UCSD-AML1 (cell line): ENCODE data around the gene TMEM229B.

Experiments
- DNase-seq: peaks from one replicate; lab custom pipeline; 2025; ENCODE audit not compliant: unreplicated experiment; lab: John Stamatoyannopoulos, UW

TMEM229B gene

DNA sequence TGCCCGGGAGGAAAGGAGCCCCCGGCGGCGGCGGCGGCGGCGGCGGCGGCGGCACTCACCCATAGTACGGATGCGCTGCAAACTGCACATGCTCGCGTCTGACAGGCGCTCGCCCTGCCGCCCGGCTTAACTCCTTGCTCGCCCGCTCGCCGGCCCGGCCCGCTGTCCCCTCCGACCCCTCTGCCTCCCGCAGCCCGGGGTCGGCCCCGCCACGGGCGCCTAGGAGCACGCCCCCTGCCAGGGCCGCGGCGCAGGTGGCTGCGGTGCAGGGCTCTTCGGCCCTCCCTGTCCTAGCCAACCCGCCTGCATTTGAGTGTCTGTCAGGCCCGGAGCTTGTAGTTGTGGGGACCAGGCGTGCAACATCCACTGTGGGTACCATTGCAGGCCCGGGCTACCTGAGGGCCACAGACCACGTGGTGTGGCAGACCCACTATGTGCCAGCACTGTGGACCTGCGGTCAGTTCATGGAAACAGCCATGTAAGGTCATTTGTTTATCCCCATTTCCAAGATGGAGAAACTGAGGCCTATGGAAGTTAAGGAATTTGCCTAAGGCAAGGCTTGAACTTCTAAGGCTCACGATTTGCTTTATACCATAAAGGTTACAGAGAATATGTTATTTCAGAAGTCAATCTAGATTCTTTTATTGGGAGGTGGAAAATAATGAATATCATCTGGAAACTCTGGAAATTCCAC, 27.0 kb upstream of the TMEM229B start:
- DNase-seq, result no peak

DNA sequence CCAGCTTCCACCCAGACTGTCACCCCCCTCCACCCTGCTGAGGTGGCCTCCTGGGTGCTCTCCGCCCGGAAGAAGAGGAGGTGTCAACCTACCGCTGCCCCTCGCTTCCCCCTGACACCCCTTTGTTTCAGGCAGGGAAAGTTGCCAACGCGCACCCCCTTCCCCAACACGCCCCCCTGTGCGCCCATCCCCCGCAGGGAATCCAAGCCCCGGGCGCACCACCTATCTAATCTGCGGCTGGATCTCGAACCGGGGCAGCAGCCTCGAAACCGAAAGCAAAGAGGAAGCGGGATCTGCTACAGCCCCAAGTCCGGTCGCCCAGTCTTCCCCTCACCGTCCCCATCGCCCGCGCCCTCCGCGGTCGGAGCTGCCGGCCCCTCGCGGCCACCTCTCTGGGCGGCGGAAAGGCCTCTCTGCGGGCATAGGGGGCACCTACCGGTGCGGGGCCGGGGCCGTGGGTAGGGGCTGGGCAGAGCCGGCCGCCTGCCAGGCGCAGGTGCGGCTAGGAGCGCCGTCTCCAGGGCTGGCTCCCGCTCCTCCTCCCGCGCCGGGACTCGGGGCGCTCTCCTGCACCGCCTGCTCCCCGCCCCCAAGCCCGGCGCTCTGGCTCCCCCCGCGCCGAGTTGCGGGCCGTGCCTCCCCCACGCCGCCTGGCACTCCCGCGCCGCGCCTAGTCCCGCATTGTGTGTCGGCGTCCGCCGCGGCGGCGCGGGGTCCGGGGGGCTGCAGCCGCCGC, 26.3 kb upstream of the TMEM229B start:
- DNase-seq, result peak; percentile 28

DNA sequence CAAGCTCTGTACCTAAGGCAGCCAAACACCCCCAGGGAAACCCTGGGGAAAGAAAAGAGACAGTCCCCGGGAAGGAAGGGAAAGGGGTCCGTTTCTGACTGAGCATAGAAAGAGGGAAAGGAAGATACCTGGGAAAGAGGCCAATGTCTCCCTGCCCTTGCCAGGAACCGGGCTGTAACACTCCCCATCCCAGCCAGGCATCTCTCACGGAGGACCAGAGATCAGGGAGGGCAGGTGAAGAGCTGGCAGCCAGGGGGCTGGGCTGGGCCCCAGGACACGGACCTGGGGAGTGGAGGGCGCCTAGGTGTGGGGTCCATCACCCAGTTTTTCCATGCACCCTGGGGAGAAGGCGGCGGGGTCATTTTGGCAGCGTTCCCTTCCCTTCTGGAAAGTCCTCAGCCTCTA, 25.7 kb upstream of the TMEM229B start:
- no peak for DNase-seq

DNA sequence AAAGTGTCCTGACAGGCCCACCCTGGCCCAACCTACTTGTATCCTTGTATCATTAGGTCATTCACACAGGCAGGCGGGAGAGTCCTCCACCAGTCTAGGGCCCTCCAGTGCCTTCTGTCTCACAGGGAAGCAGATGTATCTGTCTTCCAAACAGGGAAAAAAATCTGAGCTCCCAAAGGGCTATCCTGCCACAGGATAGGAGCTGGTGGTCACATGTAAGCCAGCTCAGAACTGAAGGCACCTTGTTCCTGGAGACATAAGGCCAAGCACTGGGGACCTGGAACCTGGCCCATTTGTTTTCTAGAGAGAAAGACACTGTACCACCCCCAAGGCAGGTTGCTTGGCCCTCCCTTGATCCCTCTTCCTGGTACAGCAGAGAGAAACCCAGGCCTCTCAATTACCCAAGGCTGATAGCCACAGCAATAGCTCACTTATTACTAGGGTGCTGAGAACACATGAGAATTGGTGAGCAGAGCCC, 25.1 kb upstream of the TMEM229B start:
- DNase-seq, result no peak

DNA sequence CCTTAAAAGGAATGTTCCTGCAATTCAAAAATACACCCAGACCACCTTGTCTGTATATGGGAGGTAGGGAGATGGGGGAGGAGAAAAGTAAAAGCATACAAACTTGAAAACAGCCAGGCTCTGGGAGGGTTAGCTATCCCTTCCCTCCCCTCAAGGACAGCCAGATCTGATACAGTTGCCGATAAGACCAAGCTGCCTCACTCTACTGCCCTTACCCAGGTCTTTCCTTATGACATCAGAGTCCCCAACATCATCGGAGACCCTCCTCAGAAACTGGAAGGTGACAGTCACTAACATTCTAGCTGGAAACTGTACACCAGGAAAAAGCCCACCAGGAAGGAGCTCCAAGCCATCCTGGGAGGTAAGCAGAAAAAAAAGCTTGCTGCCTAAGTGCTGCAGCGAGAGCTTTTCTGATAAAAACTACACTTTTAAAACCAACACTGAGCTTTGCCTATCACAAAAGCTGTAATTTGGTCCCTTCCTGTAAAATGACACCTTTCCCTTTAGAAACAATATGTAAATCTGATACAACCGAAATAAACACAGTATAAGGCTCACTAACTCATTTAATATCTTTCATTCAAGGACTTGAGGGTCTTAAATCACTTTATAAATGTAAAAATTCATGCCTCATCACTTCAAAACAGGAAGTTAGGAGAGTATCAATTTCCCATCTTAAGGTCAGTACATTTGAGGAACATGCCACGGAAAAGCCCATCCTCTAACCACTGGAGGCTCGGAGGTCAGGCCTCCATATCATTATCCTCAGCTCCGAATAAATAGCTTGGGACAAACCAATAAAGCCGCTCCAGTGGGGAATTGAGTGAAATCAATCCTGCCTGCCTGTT, 24.2 kb upstream of the TMEM229B start:
- DNase-seq, result no peak

DNA sequence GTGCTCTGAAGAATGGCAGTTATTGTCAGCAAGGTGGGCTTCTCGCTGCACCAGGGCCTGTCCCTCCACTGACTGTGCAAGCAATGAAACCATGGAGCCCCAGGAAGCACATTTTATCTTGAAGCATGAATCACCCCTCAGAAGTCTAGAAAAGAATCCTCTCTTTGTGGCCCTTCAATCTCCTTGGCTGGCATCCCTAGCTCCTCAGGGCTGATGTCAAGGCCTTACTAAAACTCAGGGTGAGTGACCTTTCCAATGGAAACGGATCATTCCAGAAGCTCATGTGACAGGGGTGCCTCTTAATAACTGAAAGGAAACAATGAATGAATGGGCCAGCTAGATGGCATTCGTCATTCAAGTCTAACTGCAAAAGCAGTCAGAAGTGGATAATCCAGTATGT, 22.3 kb upstream of the TMEM229B start:
- DNase-seq, result no peak

DNA sequence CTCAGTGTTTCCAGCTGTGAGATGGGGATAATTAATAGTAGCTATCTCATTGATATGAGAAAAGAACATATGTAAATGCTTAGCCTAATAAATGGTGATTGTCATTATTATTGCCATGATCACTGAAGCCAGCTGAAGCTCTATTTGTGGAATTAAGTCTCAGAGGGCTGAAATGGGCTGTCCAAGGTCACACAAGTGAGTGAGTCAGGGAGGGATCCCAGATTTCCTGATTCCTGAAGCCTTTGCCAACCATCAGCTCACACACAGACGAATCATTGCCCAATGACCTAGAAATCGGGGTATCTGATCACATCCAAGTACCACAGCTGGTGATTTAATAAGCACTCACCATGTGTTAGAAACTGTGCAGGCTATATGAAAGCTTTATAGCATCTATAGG, 21.6 kb upstream of the TMEM229B start:
- DNase-seq, result no peak

DNA sequence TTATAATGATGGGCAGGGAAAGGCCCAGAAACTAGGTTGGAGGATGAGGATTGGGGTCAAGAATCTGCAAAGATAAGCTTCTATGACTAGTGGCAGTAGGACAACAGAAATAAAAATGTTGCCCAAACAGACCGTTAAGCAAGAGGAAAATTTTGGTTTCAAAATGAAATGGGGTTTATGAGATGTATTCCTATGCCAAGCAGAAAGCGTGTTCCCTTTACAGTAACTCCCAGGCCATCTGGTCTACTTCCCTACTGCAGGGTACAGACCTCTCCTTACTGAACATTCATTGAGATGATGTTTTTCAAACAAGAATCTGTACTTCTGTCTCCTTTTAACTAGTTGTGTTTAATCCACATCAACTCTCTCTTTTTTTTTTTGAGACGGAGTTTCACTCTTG, 20.4 kb upstream of the TMEM229B start:
- no peak for DNase-seq

DNA sequence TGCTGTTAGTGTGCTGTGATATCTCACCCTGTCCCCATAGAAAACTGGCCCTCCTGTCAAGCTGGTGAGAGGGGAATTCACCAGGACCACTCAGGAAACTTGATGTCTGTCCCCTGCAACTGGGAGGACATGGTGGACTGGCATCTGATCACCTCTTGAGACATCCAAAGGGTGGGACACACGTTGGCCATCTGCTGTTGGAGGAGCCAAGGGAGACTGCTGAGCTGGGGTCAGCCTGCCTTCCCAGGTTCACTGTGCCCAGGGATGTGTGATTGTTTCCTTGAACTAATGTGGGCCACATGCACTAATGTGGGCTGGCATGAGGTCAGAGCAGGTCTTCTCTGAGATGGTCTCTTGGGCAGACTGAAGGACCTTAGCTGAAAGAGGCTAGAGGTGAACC, 16.7 kb upstream of the TMEM229B start:
- DNase-seq, result no peak

DNA sequence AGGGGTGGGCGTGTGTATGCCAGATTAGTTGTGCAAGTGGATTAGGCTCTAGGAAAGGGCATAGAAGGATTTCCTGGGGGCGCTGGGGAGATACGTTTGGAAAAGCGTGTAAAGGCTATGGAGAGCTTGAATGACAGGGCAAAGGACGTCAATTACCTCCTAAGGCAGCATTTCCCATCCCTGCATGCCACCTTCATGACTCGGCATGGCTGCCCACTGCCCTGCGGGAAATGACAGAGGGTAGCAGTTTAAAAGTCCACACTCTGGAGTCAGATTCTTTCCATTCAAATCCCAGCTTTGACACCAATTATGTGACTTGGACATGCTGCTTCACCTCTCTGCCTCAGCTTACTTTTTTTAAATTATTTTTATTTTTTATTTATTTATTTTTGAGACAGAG, 14.8 kb upstream of the TMEM229B start:
- no peak for DNase-seq

DNA sequence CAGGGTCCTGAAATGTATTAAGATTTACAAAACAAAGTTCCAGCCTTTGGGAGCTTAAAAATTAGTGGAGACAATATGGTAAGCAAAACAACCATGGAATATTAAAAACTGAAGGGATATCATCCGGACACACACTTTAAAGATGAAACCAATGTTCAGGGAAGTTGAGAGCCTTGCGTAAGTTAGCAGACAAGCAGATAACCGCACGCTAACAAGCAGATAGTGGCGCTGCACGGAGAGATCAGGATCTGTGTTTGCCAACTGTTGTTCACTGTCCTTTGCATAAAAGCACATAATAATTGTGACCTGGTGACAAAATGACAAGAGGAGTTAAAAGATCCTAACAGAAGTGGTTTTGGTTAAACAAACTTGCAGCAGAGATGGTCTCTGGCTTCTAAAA, 14.3 kb upstream of the TMEM229B start:
- DNase-seq, result no peak

DNA sequence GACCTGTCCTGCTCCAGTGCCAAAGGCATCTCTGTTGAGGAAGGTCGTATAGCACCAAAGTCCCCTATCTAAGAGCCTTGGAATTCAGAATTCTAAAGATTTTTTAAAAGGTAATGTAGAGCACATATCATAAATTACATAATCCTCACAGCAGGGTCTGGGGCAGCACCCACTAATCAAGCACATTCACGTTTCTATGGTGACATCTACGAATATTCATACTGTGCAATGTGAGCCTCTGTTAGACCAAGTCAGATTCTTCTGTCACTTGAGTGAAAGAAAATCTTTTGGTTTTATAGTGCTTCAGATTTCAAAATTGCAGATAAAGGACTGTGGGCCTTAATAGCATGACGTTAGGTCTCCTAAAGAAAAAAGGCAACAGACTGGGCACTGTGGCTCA, 13.1 kb upstream of the TMEM229B start:
- no peak for DNase-seq

DNA sequence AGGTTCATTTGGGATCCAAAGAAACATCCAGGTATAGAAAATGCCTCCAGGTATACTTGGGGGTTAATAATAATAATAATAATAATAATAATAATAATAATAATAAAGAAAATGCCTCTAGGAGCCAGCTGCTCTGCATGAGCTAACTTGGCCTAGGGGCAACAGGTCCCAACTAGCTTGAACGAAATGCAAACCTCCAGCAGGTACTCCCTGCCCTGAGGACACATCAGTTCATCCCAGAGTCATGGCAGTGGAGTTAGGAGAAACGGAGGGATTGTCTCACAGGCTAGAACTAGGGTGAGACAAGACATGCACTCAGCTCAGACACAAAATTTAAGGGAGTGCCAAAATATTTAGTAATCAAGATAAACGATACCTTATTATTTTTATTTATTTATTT, 12.5 kb upstream of the TMEM229B start:
- no peak for DNase-seq

DNA sequence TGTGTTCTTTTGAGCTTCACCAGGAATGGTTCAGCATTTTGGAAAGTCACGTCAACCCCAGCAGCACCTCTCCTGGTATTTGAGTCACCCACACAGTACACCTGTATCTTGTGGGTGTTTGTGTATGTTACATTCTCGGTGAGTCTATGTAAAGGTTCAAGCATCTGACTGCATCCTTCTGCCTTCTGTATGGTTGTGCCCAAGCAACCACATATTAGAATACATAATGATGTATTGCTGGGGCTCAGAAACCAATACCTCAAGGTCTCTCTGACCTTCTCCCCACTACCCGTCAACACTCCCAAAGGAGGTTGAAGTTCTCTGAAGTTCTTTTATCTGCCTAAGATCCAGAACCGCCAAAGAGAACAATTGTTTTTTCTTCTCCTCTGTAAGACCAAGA, 9.2 kb upstream of the TMEM229B start:
- no peak for DNase-seq

DNA sequence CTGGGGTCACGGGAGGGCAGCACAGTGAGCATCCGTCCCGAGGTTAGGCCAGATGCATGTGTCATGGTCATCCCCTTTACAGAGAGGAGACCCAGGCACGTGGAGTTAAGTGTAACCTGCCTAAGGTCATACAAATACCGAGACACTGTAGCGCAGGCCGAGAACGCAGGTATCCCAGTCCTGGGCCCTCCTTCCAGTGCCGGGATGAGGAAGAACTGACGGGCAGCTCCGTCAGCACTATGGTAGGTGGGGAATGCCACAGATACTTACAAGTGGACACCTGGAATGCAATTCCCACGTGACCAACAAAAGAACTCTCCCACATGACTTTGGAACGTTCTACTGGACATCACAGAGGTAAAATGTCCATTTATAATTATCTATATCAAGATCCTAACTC, 8.7 kb upstream of the TMEM229B start:
- no peak for DNase-seq

DNA sequence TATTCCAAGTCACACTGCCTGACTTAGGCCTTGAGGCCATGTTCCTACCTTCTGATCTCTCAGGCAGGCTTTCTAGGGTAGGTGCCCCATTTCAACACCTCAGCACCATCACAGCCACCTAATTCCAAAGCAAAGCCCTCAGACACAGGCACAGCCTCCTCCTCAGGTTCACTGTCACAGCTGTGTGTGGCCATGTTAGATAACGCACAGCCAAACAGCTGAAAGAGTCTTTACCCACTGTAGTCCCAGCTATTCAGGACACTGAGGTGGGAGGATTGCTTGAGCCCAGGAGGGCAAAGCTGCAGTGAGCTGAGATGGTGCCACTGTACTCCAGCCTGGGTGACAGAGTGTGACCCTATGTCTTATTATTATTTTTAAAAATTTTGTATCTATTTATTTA, 7.3 kb upstream of the TMEM229B start:
- DNase-seq, result no peak

DNA sequence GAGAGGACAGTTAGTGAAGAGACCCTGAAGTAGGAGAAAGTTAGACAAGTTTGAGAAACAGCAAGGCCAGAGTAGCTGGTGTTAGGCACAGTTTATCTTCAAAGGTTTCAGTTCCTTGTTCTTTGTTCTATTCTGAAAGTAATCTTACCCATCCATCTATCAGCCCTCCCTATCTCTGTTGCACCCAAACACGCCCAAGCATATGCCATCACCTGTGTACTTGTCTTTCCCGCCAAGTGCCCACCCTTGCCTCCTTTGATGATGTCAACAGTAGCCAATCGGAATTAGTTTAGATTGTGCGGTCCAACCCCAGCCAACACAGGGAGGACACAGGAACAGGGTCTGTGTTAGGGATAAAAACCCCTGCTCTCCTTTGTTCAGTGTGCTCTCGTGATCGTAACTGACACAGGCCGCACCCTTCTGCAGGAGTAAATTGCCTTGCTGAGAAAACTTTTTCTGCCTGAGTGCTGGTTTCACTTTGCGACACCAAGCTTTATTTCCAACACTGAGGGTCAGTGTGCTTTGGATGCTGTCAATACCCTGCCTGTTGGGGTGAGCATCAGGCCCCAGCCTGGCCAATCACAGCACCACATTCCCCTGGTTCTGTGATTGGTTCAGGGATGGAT, 4.7 kb upstream of the TMEM229B start:
- DNase-seq, result no peak

DNA sequence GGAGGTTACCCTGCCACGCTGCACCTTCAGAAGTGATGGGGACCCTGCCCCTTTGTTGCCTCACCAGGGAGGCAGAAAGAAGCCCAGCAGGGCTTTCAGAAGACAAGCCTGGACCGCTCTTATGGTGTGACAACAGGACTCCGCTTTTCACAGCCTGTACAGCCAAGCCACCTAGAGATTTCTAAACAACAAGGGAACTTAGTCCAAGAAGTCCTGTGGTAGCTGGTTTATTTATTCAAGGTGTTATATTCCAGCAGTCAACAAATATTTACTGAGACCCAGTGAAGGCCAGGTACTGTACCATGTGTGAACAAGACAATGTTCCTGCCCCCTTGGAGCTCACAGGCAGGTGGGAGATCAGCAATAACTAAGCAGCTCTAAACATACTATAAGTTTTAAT, 4.0 kb upstream of the TMEM229B start:
- no peak for DNase-seq

DNA sequence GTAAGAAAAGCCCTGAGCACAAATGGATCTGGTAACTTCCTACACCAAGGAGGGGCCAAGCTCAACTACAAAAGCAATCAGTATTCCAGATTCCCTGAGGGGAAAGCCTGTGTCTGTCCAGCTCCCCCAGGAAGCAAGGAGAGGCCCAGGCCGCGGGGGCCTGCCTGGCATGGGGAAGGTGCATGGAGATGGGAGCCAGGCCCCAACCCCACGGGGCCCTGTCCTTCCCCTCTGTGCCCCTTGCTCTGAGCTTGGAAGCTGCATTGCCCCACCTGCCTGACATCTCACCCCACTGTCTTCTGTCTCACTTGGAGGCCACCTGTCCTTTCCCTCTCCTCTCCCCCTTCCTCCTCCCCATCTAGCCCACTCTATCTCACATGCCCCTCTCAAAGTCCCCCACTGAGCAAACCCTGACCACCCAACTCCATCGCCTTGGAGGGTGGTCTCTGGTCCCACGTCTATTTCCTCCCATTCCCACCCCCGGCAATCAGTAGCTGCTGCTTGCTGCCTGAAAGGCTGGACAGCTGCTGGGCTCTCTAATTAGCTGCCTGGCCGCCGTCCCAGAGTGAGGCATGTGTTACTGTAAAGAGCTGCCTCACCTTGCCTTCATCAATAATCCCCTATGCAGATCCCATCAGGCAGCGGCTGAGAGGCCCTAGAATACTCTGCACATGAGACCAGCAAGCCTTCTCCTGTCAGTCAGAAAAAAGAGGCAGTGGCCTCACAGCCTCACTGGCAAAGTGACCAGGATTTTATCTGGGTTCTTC, 3.4 kb upstream of the TMEM229B start:
- DNase-seq, result no peak

DNA sequence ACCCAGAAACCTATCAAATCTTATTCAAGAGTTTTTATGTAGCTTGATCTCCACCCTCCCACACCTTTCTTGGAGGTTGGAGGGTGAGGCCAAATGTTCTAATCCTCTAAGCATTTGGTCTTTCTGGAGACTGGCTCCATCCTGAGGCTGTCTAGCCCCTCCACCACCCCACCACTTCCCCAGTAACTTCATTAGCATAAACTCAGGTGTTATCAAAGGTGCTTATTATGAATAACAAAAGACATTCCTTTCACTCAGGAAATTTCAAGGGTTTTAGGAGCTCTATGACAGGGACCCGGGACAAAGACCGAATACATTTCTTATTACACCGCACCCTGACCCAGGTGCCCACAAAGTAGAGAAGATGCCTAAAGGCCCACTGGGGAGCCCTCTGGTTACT, 2.8 kb upstream of the TMEM229B start:
- DNase-seq, result no peak

DNA sequence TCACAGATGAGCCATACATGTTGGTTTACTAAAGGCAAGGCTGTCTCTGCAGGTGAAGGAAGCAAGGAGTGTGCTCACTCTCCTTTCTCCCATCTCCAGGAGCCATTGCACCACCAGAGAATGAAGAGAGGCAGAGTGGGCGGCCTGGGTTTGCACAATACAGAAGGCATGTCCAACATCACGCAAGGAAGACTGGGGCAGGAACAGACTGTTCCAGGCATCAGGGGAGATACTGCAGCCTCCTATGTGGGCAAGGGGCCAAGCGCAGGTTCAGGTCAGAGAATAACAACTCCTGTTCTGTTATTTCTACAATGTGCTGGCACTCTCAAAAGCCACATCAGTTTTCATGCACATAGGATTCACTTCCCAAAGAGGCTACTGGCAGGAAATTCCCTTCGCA, 1.7 kb upstream of the TMEM229B start:
- DNase-seq, result no peak
